Stimulated activated naive CD4-positive, alpha-beta T cell treated with Interleukin-2 at 50 U/mL for 16 hours (primary cell): Measurements from ENCODE around the gene NHERF1.

Experiments
- DNase-seq: peaks from one replicate; lab custom pipeline; 2025; lab: John Stamatoyannopoulos, UW

NHERF1 gene

GRCh38 chr17:74785096-74785980 lies 36.9 kb downstream of the NHERF1 start:
- DNase-seq: no peak

- DNase-seq: no peak
These were observed 37.5 kb downstream of the NHERF1 start for GRCh38 chr17:74785981-74786360.

- no peak for DNase-seq
These were observed 38.1 kb downstream of the NHERF1 start for GRCh38 chr17:74786431-74787055.

GRCh38 chr17:74790161-74791058 lies 42.0 kb downstream of the NHERF1 start:
- no peak for DNase-seq

- no peak for DNase-seq
These were observed 44.2 kb downstream of the NHERF1 start for GRCh38 chr17:74792586-74793105.

DNA sequence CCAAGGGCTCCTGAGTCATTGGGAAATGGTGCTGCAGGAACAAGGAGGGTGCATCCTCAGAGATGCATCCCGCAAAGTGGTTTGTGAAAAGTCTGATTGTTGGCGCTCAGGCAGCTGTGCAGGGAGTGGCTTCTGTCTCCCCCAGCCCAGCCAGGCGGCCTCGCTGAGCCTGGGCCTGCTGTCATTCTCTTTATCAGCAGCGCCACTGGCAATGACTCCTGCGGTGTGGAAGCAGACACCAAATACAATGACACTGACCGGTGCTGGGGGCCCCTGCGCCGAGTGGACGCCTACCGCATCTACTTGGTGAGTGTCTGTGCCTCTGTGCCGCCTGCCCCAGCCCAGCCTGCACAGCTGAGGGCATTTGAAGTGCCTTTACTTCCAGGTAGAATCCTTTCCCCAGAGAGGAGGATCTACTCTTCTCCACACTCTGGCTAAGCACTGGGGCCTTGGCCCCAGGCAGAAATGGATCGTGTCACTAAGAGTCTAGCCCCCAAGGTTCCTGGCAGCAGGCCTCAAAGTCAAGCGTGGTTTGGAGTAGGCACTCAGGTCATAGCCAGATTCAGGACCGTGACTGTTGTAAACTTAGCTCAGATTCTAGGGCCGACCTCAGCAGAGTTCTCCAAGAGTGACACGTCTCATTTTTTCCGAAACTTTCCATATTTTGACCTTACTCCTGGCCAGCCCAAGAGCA lies 47.0 kb downstream of the NHERF1 start:
- DNase-seq: no peak

- DNase-seq: no peak
These were observed 47.8 kb downstream of the NHERF1 start for GRCh38 chr17:74796211-74796610.

DNA sequence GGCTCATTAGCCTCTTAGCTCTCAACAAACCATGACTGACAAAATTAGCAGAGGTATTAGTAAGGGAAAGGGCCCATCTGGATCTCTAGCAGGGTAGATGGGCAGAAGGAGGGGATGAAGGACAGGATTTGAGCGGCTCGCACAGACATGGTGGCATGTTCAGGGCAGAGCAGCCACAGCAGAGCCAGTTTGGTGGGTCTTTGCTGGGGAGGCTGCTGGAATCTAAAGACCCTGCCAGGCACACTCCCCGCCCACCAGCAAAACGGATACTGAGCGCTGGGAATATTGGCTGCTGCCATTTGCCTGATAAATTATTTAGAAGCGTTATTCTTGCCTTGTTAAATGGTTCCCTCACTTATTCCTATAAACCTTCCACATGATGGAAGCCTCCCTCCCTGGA lies 48.4 kb downstream of the NHERF1 start:
- DNase-seq: no peak

DNA sequence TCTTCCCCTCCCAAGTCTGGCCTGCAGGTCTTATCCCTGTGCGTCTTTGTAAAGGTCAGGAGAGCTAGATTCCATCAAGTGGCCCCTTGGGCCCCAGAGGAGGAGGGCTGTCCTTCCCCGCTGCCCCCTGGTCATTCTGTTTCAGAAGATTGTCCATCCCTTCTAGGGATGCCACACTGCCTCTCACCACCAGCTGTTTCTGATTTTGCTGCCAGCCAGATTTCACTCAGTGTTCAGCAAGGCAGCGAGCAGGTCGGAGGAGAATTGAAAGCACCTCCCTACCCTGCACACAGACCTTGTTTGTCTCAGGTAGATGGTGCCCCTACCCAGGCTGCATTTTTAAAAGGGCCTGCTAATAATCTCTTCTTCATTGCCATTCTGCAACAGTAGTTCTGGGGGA lies 49.4 kb downstream of the NHERF1 start:
- no peak for DNase-seq

DNA sequence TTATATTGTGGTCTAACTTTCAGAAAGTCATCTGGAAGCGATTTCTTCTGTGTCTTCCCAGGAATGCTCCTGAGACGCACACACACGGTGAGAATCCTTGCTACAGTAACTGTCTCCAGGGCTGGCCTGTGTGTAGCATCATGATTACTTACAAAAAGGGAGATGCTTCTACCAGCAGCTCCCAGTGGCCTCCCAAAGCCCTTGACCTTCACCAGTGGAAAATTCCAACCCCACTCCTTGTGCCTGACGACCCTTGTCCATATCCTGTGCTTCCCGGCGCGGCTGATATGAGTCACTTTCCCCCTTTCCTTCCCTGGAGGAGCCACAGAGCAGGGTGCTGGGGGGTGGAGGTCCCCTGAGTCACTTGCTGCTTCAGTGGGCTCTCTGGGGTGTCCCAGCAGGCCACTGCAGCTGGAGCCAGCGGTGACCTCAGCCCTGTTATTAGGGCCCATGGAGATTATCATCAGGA lies 49.8 kb downstream of the NHERF1 start:
- DNase-seq: no peak

- no peak for DNase-seq
These were observed 50.7 kb downstream of the NHERF1 start for GRCh38 chr17:74799097-74799496.

DNA sequence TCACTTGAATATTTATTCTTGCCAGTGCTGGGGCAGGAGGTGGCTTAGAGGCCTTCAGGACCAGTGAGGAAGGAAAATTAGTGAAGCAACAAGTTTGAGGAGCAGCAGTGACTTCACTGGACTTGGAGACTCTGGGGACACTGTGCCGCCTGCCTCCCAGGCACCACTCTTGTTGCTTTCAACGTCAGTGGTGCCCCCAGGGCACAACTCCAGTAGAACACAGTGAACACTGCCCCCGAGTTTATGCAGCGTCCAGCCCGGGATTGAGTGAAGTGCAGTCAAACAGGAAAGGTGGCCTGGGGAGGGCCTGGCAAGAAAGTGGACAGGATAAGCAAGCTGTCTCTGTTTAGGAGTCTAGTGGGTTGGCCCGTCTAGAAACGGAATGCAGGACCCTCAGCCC lies 52.1 kb downstream of the NHERF1 start:
- DNase-seq: no peak

GRCh38 chr17:74801896-74802295 lies 53.5 kb downstream of the NHERF1 start:
- no peak for DNase-seq

DNA sequence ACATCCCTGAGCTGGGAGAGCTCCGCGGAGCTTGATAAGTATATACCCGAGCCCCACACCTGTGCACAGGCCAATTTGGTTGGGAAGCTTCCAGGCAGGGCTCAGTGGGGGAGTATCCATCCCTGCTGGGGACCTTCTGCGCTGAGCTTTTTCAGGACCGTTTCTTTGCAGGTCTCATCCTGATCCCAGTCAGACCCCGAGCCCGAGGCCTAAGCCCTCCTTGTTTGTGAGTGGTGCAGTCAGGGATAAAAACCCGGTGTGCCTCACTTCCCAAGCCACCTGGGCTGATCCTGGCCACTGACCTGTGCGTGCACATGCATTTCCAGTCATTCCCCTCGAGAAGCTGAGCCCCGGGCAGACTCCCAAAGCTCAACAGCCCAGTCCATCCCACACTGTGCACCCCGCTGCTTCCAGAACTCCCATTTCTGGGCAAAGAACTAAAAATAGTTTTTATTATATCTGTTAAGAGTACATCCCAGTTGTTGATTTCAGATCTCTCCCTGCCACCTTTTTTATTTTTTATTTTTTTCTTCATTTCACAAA lies 55.0 kb downstream of the NHERF1 start:
- DNase-seq: no peak

- DNase-seq: no peak
These were observed 55.5 kb downstream of the NHERF1 start for GRCh38 chr17:74803971-74804370.

DNA sequence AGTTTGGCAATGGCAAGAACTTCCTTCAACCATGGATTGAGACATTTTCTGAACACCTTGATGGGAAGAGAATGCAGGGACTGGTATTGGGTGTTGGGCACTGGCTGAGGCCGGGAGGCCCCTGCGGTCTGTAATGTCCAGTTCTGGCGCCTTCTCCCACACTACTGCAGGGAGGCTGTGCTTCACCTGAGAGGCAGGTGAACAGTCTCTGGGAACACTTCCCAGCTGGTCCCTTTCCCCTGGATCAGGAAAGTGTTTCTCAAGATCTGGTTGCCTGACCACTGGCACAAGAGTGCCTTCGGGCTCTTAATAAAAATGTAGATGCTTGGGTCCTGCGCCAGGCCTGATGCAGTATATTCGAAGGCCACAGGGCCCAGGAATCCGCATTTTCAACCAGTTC lies 56.3 kb downstream of the NHERF1 start:
- DNase-seq: no peak

DNA sequence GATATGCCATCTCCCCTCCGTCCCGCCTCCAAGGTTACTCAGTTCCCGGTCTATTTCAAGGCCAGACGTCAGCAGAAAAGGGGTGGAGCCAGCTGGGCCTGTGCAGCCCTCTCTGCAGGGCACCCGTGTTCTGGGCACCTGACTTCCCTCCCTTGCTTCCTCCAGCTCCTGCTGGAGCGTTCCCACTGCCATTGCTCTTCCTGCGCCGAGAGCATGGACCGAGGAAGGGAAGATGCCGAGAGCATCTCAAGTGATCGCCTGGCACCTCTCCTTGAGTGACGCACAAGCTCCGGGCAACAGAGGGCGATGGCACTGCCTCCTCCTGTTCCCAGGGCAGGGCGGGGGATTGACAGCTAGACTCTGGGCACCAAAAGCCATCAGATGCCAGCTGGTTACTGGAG lies 57.2 kb downstream of the NHERF1 start:
- DNase-seq: no peak

GRCh38 chr17:74806334-74806733 lies 57.9 kb downstream of the NHERF1 start:
- DNase-seq: no peak

- no peak for DNase-seq
These were observed 59.0 kb downstream of the NHERF1 start for GRCh38 chr17:74807441-74807840.

DNA sequence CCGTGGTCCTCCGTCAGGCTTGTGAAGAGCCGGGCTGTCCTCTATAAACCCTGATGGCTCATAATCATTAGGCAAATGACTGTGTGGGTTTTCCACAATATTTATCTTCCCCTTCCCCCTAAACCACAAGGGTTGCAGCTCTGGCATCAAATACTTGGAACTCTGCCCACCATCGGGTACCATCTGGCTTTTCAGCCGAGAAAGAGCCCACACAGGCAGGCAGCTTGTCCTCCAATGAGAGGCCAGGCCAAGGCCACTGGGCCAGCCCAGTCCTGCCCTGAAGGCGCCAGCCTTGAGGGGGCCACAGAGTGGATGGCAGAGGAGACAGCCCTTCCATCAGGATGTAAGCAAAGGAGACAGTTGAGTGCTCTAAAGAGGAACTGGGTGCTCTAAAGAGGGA lies 59.5 kb downstream of the NHERF1 start:
- DNase-seq: no peak

- no peak for DNase-seq
These were observed 60.4 kb downstream of the NHERF1 start for GRCh38 chr17:74808714-74809430.
